Peyer's patch (tissue), 4 donors: ENCODE measurements around the gene MCU. TPM values are rescaled to one million over a fixed set of nuclear protein-coding genes. Genes with fewer than 3 reads are reported as not detected.

Source experiments
- DNase-seq, 3 donors: peaks; one replicate each; pipeline ENCODE4 v3.0.0-alpha.2; 2017 to 2019
- H3K27ac ChIP-seq, 4 donors: fragments of 200-600 bp; sonication (generic); one replicate each; pipeline ENCODE4 v1.5.1; 2016 to 2019
- H3K27me3 ChIP-seq, 2 donors: fragments of 200-600 bp; sonication (generic); one replicate each; pipeline ENCODE4 v1.5.1; 2019
- H3K36me3 ChIP-seq, 3 donors: fragments of 200-600 bp; sonication (generic); one replicate each; pipeline ENCODE4 v1.5.1; 2016 to 2019
- H3K4me1 ChIP-seq, 4 donors: fragments of 200-600 bp; sonication (generic); one replicate each; pipeline ENCODE4 v1.5.1; 2016 to 2019
- H3K4me3 ChIP-seq, 4 donors: fragments of 200-600 bp; sonication (generic); 1 replicate in 3 of 4; 2 replicates in 1 of 4; pipeline ENCODE4 v1.5.1; 2016 to 2019; ENCODE audit warnings: mild to moderate bottlenecking in 1 of 4
- H3K9me3 ChIP-seq, 4 donors: fragments of 200-600 bp; sonication (generic); one replicate each; pipeline ENCODE4 v1.5.1; 2016 to 2019; ENCODE audit warnings: mild to moderate bottlenecking in 1 of 4
- CTCF ChIP-seq, 6 experiments: fragments of 450-650 bp in 4 of 6; fragments of 200-600 bp in 2 of 6; sonication (generic) in 1 of 6; IDR thresholded peaks; one replicate each; pipeline ENCODE4 v1.5.1; 2017 to 2019; ENCODE audit warnings: antibody characterized with exemption in 6 of 6, mild to moderate bottlenecking in 3 of 6, moderate library complexity in 1 of 6
- POLR2A ChIP-seq, 2 donors: fragments of 450-650 bp; IDR thresholded peaks; one replicate each; pipeline ENCODE4 v1.5.1; 2017; ENCODE audit warnings: antibody characterized with exemption in 2 of 2, mild to moderate bottlenecking in 2 of 2, moderate library complexity in 2 of 2
- small RNA-seq, 2 donors: library from RNA; depleted of rRNA; stranded (forward); fragments of <200 nt; gene quantifications; one replicate each; pipeline ENCODE3, GENCODE V24; 2016
- total RNA-seq, 4 donors: library from RNA; depleted of rRNA; stranded (reverse); fragments of >200 nt; gene quantifications; one replicate each; pipeline ENCODE4 v1.1.0, GENCODE V29; 2016

The MCU gene
- total RNA-seq, 4 donors from 2014 or later = 44.6 to 65.8 (median 52.9) TPM

GRCh38 chr10:72932259-72933015 is 240.5 kb downstream of the MCU start:
- no peaks in the 10 kb centered on the region for H3K9me3 ChIP-seq
- no peak overlapping the region for H3K4me3 ChIP-seq
- peaks cover 0 to 16% (median 0%) of the 10 kb centered on the region in 3 donors for H3K36me3 ChIP-seq
- no peak for DNase-seq
- no peak overlapping the region for H3K27ac ChIP-seq
- H3K27me3 ChIP-seq = no peaks in the 10 kb centered on the region
- no peak for TF ChIP-seq POLR2A (IDR thresholded peaks at IDR 0.05)
- TF ChIP-seq CTCF (IDR thresholded peaks at IDR 0.05) = no peak
- H3K4me1 ChIP-seq = no peaks in the 10 kb centered on the region

- TF ChIP-seq CTCF (IDR thresholded peaks at IDR 0.05) = no peak
- TF ChIP-seq POLR2A (IDR thresholded peaks at IDR 0.05) = no peak
- no peaks in the 10 kb centered on the region for H3K4me1 ChIP-seq
- no peak overlapping the region for H3K27ac ChIP-seq
- H3K27me3 ChIP-seq = no peaks in the 10 kb centered on the region
- DNase-seq = no peak
- H3K4me3 ChIP-seq = no peak overlapping the region
- peaks cover 0 to 16% (median 0%) of the 10 kb centered on the region in 3 donors for H3K36me3 ChIP-seq
- H3K9me3 ChIP-seq = no peaks in the 10 kb centered on the region
Observed at GRCh38 chr10:72935361-72935760, 243.4 kb downstream of the MCU start.

Small RNA genes lying within 50 kb of the gene (small RNA-seq; reads per million reads assigned to genes)
- gene MIR4676 (0 to 0.13 reads per million in 2 donors), gene RF00019 (0 reads per million in 2 donors)

Other genes with a start within 250 kb of the MCU start
- 10 to 100 TPM; 31.7 to 82.5 (median 37.1) TPM for gene MICU1, start 66.1 kb upstream of the MCU start, total RNA-seq
- gene OIT3, start 201.6 kb downstream of the MCU start, total RNA-seq = under 1 TPM in 2 of 4 donors, not detected in 2; 0.40 to 0.76 TPM